Measurements from ENCODE around the gene PIK3R5.

Gene PIK3R5

GRCh38 chr17:8922451-8922850, 43.1 kb downstream of the PIK3R5 start:
- DNase-seq, result no peak

DNA sequence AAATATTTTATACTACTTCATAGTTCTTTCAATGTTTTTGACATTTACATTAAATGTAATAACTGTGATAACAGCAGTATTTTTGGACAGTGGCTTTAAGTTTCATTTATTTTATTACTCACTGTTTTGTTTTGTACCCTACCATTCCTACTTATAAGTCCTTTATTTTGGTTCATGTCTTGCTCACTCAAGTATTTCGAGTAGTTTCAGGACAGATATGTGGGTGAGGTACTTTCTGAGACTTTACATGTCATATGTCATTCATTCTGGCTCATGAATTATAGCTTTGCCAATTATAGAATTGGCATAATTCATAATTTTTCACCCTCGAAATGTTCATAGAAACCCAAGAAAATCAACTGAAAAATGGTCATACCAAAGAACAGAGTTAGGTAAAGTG, 44.4 kb downstream of the PIK3R5 start:
- no peak for DNase-seq

GRCh38 chr17:8918807-8919465, 46.6 kb downstream of the PIK3R5 start:
- no peak for DNase-seq

DNA sequence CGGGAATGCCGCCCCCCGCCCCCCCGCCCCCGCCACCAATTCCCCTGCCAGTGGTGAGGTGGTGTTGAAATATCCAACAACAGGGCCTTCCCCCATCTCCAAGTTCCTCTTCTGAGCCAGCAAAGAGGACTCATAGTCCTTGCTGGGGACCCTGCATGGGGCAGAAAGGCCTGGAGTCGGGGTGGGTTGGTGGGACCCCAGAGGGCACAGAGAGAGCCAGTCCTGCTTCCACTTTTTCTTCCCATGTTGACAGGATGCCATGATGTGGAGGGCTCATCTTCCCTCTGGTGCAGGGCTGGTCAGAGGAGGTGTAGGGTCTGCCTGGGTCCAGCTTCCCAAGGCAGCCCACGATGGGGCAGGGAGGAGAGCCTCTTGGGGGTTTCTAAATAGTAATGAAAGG, 49.0 kb downstream of the PIK3R5 start:
- no peak for DNase-seq

GRCh38 chr17:8914554-8914953, 51.0 kb downstream of the PIK3R5 start:
- DNase-seq, result no peak

GRCh38 chr17:8913879-8914278, 51.6 kb downstream of the PIK3R5 start:
- DNase-seq, result no peak

DNA sequence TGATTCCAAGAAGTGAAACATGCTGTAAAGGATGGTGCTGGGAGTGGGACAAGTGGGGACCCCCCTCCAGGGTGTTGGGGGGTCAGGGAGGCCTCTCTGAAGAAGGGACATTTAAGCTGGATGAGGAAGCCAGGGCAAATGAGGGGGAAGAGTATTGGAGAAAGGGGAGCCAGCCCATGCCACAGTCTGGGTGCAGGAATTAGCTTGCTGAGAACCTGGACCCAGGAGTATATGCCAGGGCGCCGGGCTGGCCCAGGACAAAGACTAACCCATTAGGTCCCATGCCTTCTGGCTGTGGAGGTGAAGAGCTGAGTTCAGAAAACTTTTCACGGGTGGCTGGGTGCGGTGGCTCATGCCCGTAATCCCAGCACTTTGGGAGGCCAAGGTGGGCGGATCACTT, 52.4 kb downstream of the PIK3R5 start:
- no peak for DNase-seq

- DNase-seq, result no peak
Observed at GRCh38 chr17:8912084-8912981, 53.2 kb downstream of the PIK3R5 start.

- no peak for DNase-seq
Observed at GRCh38 chr17:8910969-8911604, 54.4 kb downstream of the PIK3R5 start.

DNA sequence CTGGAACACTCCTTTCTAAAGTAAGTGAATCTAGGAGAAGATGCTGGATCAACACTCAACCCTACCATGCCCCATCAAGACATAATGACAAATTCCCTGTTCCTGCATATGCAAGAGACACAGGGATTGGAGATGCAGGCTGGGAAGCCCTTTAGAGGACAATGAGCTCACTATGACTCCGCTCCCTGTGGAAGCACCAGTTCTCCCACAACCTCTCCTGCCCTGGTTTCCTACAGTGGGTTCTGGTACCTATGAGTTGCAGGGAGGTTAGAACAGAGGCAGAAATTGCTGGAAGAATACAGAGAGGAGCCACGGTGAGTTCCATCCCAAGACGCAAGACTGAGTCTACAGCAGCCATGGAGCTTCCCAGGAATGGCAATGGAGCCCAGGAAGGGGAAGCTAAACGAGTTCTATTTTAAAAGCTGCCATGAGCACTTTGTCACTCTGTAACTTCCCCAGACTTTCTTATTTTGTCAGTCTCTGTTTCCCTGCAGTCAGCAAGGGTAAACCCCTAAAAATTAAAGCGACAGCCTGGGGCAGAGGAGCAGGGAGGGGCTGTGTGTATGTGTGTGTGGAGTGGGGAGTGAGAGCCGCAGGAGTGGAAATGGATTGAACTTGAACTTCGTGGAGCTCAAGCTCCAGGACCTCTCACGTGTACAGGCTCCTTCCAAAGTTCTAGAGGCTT, 55.8 kb downstream of the PIK3R5 start:
- no peak for DNase-seq

DNA sequence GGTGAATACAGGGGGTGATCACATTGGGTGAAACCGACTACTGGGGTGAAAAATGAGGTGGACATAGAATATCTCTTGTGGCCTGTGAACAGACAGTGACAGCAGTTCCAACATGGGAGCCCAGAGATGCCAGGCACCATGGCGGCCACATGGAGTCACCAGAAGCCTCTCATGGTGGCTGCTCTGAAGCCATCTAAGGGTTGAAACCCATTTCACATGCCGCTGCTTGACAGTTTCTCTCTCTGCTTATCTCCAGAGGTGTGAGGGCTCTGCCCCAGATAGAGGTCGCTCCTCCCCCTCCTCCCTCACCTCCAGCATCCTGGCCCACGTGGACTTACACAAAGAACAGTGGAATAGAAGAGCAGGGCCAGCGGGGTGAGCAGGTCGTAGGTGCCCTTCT, 60.2 kb downstream of the PIK3R5 start:
- no peak for DNase-seq

- no peak for DNase-seq
Observed at GRCh38 chr17:8904686-8905085, 60.8 kb downstream of the PIK3R5 start.

GRCh38 chr17:8904201-8904600, 61.3 kb downstream of the PIK3R5 start:
- DNase-seq, result no peak

DNA sequence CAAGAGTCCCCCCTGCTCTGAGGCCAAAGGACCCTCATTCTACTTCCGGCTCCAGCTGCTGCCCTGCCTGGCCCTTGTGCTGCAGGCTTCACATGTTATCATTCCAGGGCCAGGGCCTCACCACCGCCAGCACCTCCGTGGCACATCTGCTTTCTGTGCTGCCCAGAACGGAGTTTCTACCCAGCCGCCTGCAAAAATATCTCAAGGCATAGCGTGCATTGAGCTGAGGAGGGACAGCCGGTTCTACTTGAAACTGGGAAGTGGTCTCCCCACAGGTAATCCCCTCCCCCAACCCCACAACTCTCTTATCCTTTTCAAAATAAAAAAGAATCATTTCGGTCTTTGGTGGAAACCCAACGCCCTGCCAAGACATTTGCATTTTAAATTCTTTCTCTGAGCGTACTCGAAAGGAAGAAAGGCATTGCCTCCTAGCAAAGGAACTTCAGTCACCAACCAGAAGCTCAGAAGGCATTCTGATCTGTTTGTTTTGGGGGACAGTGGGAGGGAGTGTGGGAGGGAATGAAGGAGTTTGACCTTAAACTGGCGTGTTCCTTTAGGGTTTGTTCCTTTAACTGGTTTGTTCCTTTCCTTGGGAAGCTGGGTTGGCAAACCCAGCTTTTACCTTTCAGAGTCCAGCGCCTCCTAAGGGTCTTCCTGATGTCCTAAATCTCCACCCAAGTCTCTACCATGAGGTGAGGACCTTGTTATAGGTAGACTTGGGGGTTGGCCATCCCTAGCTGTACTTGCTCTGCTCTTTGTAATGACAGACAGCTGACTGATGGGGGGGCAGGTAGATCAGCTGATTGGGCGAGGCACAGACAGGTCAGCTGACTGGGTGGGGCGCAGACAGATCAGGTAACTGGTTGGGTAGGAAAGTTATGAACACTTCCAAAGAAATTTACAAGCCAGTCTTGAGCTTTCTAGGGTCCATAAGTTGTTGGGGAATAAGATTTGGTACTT, 64.6 kb downstream of the PIK3R5 start:
- DNase-seq, result no peak

GRCh38 chr17:8900207-8900606, 65.3 kb downstream of the PIK3R5 start:
- no peak for DNase-seq

DNA sequence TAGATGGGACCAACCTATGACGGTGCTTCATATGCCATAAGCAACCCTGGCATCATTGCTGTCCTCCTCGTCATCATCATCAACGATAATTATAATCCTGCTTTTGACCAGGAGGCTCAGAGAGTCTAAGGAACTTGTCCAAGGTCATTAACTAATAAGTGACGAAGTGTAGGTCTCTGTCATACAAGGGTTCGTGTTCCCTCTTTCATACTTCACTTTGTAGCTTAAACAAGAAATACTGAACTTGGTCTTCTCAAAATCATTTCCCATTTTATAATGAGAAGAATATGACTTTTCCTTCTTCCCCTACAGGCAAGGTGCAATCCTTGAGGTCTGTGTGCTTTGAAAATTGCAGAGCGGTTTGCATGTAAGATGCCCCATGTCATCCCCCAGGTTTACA, 66.9 kb downstream of the PIK3R5 start:
- DNase-seq, result no peak

DNA sequence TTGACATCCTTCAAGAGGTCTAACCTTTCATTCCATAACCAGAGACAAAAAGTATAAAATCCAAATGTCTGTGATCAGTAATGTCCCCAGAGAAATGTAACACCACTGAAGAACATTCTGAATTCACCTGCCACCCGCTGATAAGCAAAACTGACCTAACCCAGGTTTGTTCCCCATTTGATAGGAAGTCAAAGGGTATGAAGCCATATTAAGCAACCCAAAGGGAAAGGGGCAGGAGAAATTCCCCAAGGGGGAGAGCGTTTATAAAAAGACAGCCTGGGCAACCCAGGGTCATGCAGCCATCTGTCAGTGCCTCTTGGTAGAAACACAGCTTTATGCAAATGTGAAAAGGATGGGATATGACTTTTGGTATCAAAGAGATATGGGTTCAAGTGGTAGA, 67.4 kb downstream of the PIK3R5 start:
- DNase-seq, result no peak

- no peak for DNase-seq
Observed at GRCh38 chr17:8896641-8897635, 68.6 kb downstream of the PIK3R5 start.

GRCh38 chr17:8896087-8896486, 69.4 kb downstream of the PIK3R5 start:
- DNase-seq, result no peak
